Testis (tissue), 3 donors: ENCODE data around the gene PROM2. TPM values are rescaled to one million over a fixed set of nuclear protein-coding genes. Genes with fewer than 3 reads are reported as not detected.

Source experiments
- DNase-seq: peaks from one replicate; pipeline ENCODE4 v3.0.0-alpha.2; 2019
- H3K27ac ChIP-seq, 2 donors: fragments of 200-600 bp; sonication (generic); one replicate each; pipeline ENCODE4 v1.5.1; 2019
- H3K27me3 ChIP-seq: fragments of 200-600 bp; sonication (generic); one replicate; pipeline ENCODE4 v1.5.1; 2019
- H3K36me3 ChIP-seq: fragments of 200-600 bp; sonication (generic); one replicate; pipeline ENCODE4 v1.5.1; 2017; ENCODE audit warnings: low read depth; ENCODE audit errors: missing control alignments
- H3K4me1 ChIP-seq: fragments of 200-600 bp; sonication (generic); one replicate; pipeline ENCODE4 v1.5.1; 2019
- H3K4me3 ChIP-seq, 2 donors: fragments of 200-600 bp; sonication (generic); one replicate each; pipeline ENCODE4 v1.5.1; 2017 to 2019
- H3K9me3 ChIP-seq: fragments of 200-600 bp; sonication (generic); one replicate; pipeline ENCODE4 v1.5.1; 2017
- POLR2A ChIP-seq: fragments of 450-650 bp; IDR thresholded peaks from one replicate; pipeline ENCODE4 v1.6.1; 2017; ENCODE audit warnings: antibody characterized with exemption, mild to moderate bottlenecking, moderate library complexity
- WGBS, 2 donors: methylation state at CpG; one replicate each; pipeline ENCODE4 v1.1.5; 2018; 5-methylcytosine and 5-hydroxymethylcytosine counted together
- intact Hi-C: fragments of 100-400 bp; cut with DNase I; formaldehyde crosslinking; loops from one replicate; pipeline ENCODE4 v1.15.1; 2023; ENCODE audit warnings: low total_unique reads
- polyA plus RNA-seq: library from polyadenylated mRNA; stranded (reverse); fragments of 350-450 nt; fragmentation: Illumina TruSeq; extraction: RNeasy Lipid Tissue Mini Kit (QIAGEN cat#74804); gene quantifications from one replicate; pipeline ENCODE4 v1.2.3, GENCODE V29; 2014; ENCODE audit warnings: low read depth, low replicate concordance; ENCODE audit not compliant: insufficient read depth
- total RNA-seq, 2 donors: library from RNA; depleted of rRNA; stranded (reverse); fragments of >200 nt; gene quantifications; one replicate each; pipeline ENCODE4 v1.2.3, GENCODE V29; 2016
- TF ChIP-seq, protein P1 (sequence below), 3 experiments: fragments of 450-650 bp in 2 of 3; fragments of 200-600 bp in 1 of 3; sonication (generic) in 1 of 3; IDR thresholded peaks; one replicate each; pipeline ENCODE4 v1.5.1; 2016 to 2019; ENCODE audit warnings: antibody characterized with exemption in 3 of 3, mild to moderate bottlenecking in 2 of 3, moderate library complexity in 1 of 3

Gene PROM2
- total and polyA plus RNA-seq, 3 donors from 2014 or later = 1.3 to 2.4 (median 2.1) TPM

DNA sequence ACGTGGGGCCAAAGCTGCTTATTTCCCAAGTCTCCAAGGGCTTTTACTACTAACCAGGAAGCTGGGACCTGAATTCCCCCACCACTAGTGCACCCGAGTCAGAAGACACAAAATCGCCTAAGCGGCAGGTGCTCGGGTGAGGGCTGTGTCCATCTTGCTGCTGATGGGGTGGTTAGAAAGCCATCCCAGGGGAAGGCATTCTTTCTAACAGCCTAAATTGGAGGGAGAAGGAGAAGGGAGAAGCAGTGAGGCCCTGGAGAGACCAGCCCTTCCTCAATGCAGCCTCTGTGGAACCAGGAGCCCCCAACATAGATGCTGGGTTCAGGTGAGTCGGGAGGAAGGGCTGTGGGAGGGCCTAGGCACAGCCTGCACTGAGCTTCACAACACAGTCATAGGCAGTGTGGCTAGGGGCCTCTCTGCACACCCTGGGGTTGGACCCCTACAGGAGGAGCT, 1.9 kb upstream of the PROM2 start:
- no peak overlapping the region for H3K27ac ChIP-seq
- H3K4me3 ChIP-seq = no peak overlapping the region
- 81 to 93% methylated on average over 6 of the region's 6 CpGs for WGBS, 2 donors
- TF ChIP-seq, protein P1, sequence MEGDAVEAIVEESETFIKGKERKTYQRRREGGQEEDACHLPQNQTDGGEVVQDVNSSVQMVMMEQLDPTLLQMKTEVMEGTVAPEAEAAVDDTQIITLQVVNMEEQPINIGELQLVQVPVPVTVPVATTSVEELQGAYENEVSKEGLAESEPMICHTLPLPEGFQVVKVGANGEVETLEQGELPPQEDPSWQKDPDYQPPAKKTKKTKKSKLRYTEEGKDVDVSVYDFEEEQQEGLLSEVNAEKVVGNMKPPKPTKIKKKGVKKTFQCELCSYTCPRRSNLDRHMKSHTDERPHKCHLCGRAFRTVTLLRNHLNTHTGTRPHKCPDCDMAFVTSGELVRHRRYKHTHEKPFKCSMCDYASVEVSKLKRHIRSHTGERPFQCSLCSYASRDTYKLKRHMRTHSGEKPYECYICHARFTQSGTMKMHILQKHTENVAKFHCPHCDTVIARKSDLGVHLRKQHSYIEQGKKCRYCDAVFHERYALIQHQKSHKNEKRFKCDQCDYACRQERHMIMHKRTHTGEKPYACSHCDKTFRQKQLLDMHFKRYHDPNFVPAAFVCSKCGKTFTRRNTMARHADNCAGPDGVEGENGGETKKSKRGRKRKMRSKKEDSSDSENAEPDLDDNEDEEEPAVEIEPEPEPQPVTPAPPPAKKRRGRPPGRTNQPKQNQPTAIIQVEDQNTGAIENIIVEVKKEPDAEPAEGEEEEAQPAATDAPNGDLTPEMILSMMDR (IDR thresholded peaks at IDR 0.05) = no peak
- no peak for TF ChIP-seq POLR2A
- intact Hi-C loops = no loop called here
- peak; percentile 6 for DNase-seq
- H3K4me1 ChIP-seq = no peaks in the 10 kb centered on the region
- H3K9me3 ChIP-seq = no peaks in the 10 kb centered on the region
- H3K27me3 ChIP-seq = no peaks in the 10 kb centered on the region
- no peaks in the 10 kb centered on the region for H3K36me3 ChIP-seq

DNA sequence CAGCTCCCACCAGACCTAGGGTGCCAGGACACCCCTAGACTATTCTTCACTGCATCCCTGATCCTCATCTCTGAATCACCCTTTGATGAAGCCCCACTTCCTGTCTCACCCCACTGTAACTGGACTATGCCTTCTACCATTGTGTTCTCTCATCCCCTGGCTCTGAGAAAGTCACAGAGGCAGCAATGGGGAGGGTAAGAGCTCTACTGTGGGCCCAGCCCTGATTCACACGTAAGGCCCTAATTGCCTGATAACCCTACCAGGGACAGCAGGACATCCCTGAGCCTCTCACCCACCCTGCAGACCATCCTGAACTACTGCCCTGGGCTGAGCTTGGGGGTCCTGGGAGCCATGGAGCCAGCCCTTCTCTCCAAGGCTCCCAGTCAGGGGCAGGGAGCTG, 1.5 kb upstream of the PROM2 start:
- peak; percentile 2 for DNase-seq
- Histone ChIP-seq H3K27ac (no peak overlapping the region), H3K9me3 (no peaks in the 10 kb centered on the region), H3K27me3 (no peaks in the 10 kb centered on the region), H3K36me3 (no peaks in the 10 kb centered on the region), H3K4me3 (no peak overlapping the region), H3K4me1 (no peaks in the 10 kb centered on the region)
- WGBS, 2 donors = 80 to 84% methylated on average over 1 of the region's 1 CpG
- intact Hi-C loops = no loop called here
- no peak for TF ChIP-seq POLR2A
- TF ChIP-seq, protein P1 (IDR thresholded peaks at IDR 0.05) = no peak

DNA sequence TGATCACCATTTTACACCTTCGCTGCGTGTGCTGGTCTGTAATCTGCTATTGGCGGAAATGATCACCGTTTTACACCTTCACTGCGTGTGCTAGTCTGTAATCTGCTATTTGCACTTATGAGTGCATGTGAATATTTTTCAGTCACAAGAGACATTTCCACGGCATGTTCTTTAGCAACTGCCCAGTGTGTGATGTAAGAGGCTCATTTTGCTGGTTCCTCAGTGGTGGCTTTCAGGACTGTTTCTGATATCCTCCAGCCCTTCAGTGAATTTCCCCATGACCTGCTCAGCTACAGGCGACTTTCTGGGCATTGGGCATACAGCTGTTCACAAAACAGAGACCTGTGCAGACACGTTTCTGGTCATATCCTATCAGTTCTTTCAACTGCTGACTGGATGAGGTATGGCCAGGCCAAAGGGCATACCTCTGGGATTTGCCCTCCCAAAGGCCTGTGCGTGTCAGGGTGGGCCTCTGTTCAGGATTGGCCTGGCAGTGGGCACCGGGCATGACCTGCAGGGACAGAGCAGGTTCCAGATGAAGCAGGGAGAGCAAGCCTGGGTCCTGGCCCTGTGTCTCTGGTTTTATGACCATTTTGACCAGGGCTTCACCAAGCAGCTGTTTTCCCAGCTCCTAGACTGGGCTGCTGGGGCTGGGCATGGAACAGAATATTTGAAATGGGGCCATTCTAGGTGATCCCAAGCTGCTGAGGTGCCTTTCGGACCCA, 521 bp upstream of the PROM2 start:
- Histone ChIP-seq H3K27me3 (no peaks in the 10 kb centered on the region), H3K36me3 (no peaks in the 10 kb centered on the region), H3K27ac (no peak overlapping the region), H3K4me1 (no peaks in the 10 kb centered on the region), H3K9me3 (no peaks in the 10 kb centered on the region), H3K4me3 (no peak overlapping the region)
- WGBS, 2 donors = 80 to 86% methylated on average over 11 of the region's 11 CpGs
- TF ChIP-seq, protein P1 (IDR thresholded peaks at IDR 0.05) = no peak
- TF ChIP-seq POLR2A = no peak
- intact Hi-C loops = no loop called here
- DNase-seq = no peak

DNA sequence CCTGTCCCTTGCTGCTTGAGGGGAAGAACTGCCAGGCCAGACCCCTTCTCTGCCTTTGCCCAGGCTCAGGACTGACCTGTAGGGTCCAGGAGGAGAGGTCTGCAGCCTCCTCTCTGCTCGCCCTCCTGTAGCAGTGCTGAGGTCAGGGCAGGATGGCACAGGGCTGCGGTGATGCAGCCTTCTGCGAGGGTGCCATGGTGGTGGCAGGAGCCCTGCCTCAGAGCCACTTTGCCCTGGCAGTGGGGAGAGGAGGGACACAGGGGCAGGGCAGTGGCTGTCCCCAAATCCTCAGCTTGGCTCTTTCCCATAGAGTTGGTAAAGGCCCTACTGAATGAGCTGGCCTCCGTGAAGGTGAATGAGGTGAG, 884 bp downstream of the PROM2 start:
- no peaks in the 10 kb centered on the region for H3K9me3 ChIP-seq
- DNase-seq = no peak
- TF ChIP-seq, protein P1 (IDR thresholded peaks at IDR 0.05) = no peak
- no peak for TF ChIP-seq POLR2A
- H3K27me3 ChIP-seq = no peaks in the 10 kb centered on the region
- WGBS, 2 donors = 87% methylated on average over 2 of the region's 4 CpGs; no CpG with 5 or more reads in 1 of the 2 donors
- no peak overlapping the region for H3K27ac ChIP-seq
- no peak overlapping the region for H3K4me3 ChIP-seq
- no peaks in the 10 kb centered on the region for H3K36me3 ChIP-seq
- intact Hi-C loops = no loop called here
- H3K4me1 ChIP-seq = no peaks in the 10 kb centered on the region
